GM19467 (cell line): ENCODE data around the gene BCL2.
A peak's percentile ranks its signal among the peaks of the same experiment; 100 is the strongest.

ENCODE experiments used
- ATAC-seq: cut with Tn5 transposase; IDR thresholded peaks from one replicate; pipeline ENCODE4 v1.9.1; 2021; ENCODE audit warnings: mild to moderate bottlenecking, moderate library complexity; ENCODE audit not compliant: unreplicated experiment

BCL2 gene

GRCh38 chr18:63329431-63330145 lies 10.0 kb upstream of the BCL2 start:
- no peak for ATAC-seq

- no peak for ATAC-seq
Measured at GRCh38 chr18:63326011-63326410, 6.4 kb upstream of the BCL2 start.

GRCh38 chr18:63325086-63325686 lies 5.6 kb upstream of the BCL2 start:
- no peak for ATAC-seq

GRCh38 chr18:63322908-63323634 lies 3.5 kb upstream of the BCL2 start:
- ATAC-seq: no peak

GRCh38 chr18:63322206-63322605 lies 2.6 kb upstream of the BCL2 start:
- no peak for ATAC-seq

- ATAC-seq: no peak
Measured at GRCh38 chr18:63321291-63321690, 1.7 kb upstream of the BCL2 start.

- no peak for ATAC-seq
Measured at GRCh38 chr18:63320975-63321265, 1.4 kb upstream of the BCL2 start.

- ATAC-seq: peak; percentile 51
Measured at GRCh38 chr18:63320123-63320974, 780 bp upstream of the BCL2 start.

GRCh38 chr18:63318889-63319382 lies 633 bp downstream of the BCL2 start:
- ATAC-seq: no peak

- peak; percentile 42 for ATAC-seq
Measured at GRCh38 chr18:63317982-63318888, 1.3 kb downstream of the BCL2 start.

GRCh38 chr18:63317556-63317946 lies 2.0 kb downstream of the BCL2 start:
- ATAC-seq: no peak

GRCh38 chr18:63316612-63317555 lies 2.7 kb downstream of the BCL2 start:
- ATAC-seq: no peak

GRCh38 chr18:63315876-63316275 lies 3.7 kb downstream of the BCL2 start:
- ATAC-seq: no peak

GRCh38 chr18:63315131-63315662 lies 4.4 kb downstream of the BCL2 start:
- ATAC-seq: no peak

- no peak for ATAC-seq
Measured at GRCh38 chr18:63314062-63314790, 5.3 kb downstream of the BCL2 start.

- no peak for ATAC-seq
Measured at GRCh38 chr18:63313396-63313917, 6.1 kb downstream of the BCL2 start.

- peak; percentile 34 for ATAC-seq
Measured at GRCh38 chr18:63312737-63313395, 6.7 kb downstream of the BCL2 start.
